Measurements from ENCODE around the gene FKBP8. TPM values are rescaled to one million over a fixed set of nuclear protein-coding genes. Genes with fewer than 3 reads are reported as not detected.

Gene FKBP8
- total and polyA plus RNA-seq, 2 of the 4 experiments (the other 2 are of a cell fraction), result 153 to 289 TPM

GRCh38 chr19:18587962-18588610, 44.7 kb upstream of the FKBP8 start:
- POLR2A ChIA-PET (ENCODE audit: unreplicated experiment), result no interaction called here
- BruUV-seq (replicated peaks), result no TSS peak
- peak overlapping the region; percentile 52 for H3K27ac ChIP-seq (ENCODE audit: insufficient read depth, low read length)

More at GRCh38 chr19:18587962-18588610, 44.7 kb upstream of the FKBP8 start:
- H3K9ac ChIP-seq (ENCODE audit: low read depth, low read length), result peak overlapping the region; percentile 43
- peak overlapping the region; percentile 39 for H2BK5ac ChIP-seq (ENCODE audit: low read depth, low read length, poor library complexity, severe bottlenecking)
- H3K36me3 ChIP-seq (ENCODE audit: control insufficient read depth, insufficient read depth, low read length), result peaks cover 4% of the 10 kb centered on the region
- H2BK120ac ChIP-seq (ENCODE audit: low read depth, low read length), result peak overlapping the region; percentile 8
- peak overlapping the region; percentile 77 for H4K5ac ChIP-seq (ENCODE audit: low read depth, low read length)
- dilution Hi-C loops (cut with HindIII; ENCODE audit: low sequenced_read_pairs, unreplicated experiment), result no loop called here
- CTCF ChIA-PET, result interaction anchor here (0.6 to 1.3 kb wide), 3 partner anchors 30 to 189 kb away, joined by 3 to 4 read pairs (median 3); partner anchors contain the start of gene KXD1
- H3K79me1 ChIP-seq (ENCODE audit: low read depth in 1 of 2, low read length in 2 of 2), result peaks cover 6 to 20% of the 10 kb centered on the region in 2 experiments; a peak in 3 of 4 replicates
- TF ChIP-seq SMC3 (IDR thresholded peaks at IDR 0.05; ENCODE audit: low read depth, low read length) (no peak), RAD21 (IDR thresholded peaks at IDR 0.05; ENCODE audit: low read length) (no peak), FOS (IDR thresholded peaks at IDR 0.05; ENCODE audit: low read depth, low read length) (no peak), MAZ (IDR thresholded peaks at IDR 0.05; ENCODE audit: borderline replicate concordance, low read depth, low read length) (no peak), ELK1 (IDR thresholded peaks at IDR 0.05; ENCODE audit: borderline replicate concordance, low read depth, low read length) (no peak)
- intact Hi-C loops (cut with micrococcal nuclease), result loop anchor here (5.0 kb wide), 2 partner anchors 244 to 329 kb away; partner anchors contain the start of genes COPE, DDX49 and UPF1
- peak overlapping the region; percentile 46 to 92 for H4K8ac ChIP-seq (ENCODE audit: low read depth in 2 of 2, low read length in 2 of 2)
- peak overlapping the region; percentile 62; the same call in 1 of the 2 replicates for H3K14ac ChIP-seq (replicated peaks; ENCODE audit: low read depth, low read length)
- no peak overlapping the region for H3K56ac ChIP-seq (ENCODE audit: extremely low read depth, insufficient read depth, low read length)
- ATAC-seq (ENCODE audit: low read depth) (no peak; the same call in 1 of the 2 replicates), DNase-seq (no peak)
- H2AK9ac ChIP-seq (replicated peaks; ENCODE audit: low read depth, low read length, poor library complexity), result peak overlapping the region; percentile 98
- peaks cover 2% of the 10 kb centered on the region; the same call in 1 of the 2 replicates for H3K27me3 ChIP-seq (ENCODE audit: control insufficient read depth, insufficient read depth, low read length)
- H2BK15ac ChIP-seq (ENCODE audit: low read depth, low read length), result no peak overlapping the region
- peak overlapping the region; percentile 26 for H3K18ac ChIP-seq (ENCODE audit: low read depth, low read length)
- H3K9me3 ChIP-seq (ENCODE audit: control insufficient read depth, insufficient read depth, low read length), result no peaks in the 10 kb centered on the region
- peak overlapping the region; percentile 22; the same call in 1 of the 2 replicates for H4K91ac ChIP-seq (ENCODE audit: insufficient read depth, low read depth, low read length)
- peak overlapping the region; percentile 85 for H3K4me2 ChIP-seq (ENCODE audit: low read depth, low read length)
- peak overlapping the region; percentile 73 for H3K4ac ChIP-seq (ENCODE audit: low read depth, low read length)
- H3K4me1 ChIP-seq (ENCODE audit: control insufficient read depth, insufficient read depth, low read length), result peaks cover 5% of the 10 kb centered on the region
- peak overlapping the region; percentile 36; the same call in 1 of the 2 replicates for H3K23ac ChIP-seq (ENCODE audit: low read depth, low read length)
- 21% methylated on average over 4 of the region's 16 CpGs; no CpG with 5 or more reads in 1 of the 2 experiments for WGBS, 2 experiments (ENCODE audit: extremely low coverage in 2 of 2, insufficient read length in 1 of 2)
- H2BK20ac ChIP-seq (ENCODE audit: low read depth, low read length), result no peak overlapping the region
- peak overlapping the region; percentile 56 for H3K4me3 ChIP-seq (ENCODE audit: insufficient read depth, low read depth, low read length)
- H2AFZ ChIP-seq (replicated peaks; ENCODE audit: low read length, poor library complexity), result peak overlapping the region; percentile 100
- in situ Hi-C loops (cut with MboI; ENCODE audit: low sequenced_read_pairs), result no loop called here
- H2AK5ac ChIP-seq (ENCODE audit: low read depth, low read length), result no peak overlapping the region
- peaks cover 6% of the 10 kb centered on the region for H4K20me1 ChIP-seq (ENCODE audit: insufficient read depth, low read length)
- H3K9me1 ChIP-seq (ENCODE audit: insufficient read depth, low read length), result peaks cover 4% of the 10 kb centered on the region; the same call in 1 of the 2 replicates

Measured in IMR-90 (cell line).